Keratinocyte (primary cell): Measurements from ENCODE around the gene JAG2. TPM values are rescaled to one million over a fixed set of nuclear protein-coding genes. Genes with fewer than 3 reads are reported as not detected.

ENCODE experiments used
- DNase-seq: peaks from one replicate; pipeline ENCODE4 v3.0.0-alpha.2; 2011; ENCODE audit warnings: low read depth, missing footprints, low spot score
- FAIRE-seq: peaks from 2 replicates; lab custom pipeline; 2011; peaks lifted over from hg19 to GRCh38; lab: Jason Lieb, UNC
- H2AFZ ChIP-seq: 2 replicates; pipeline ENCODE4 v1.6.0; 2012; ENCODE audit warnings: low read length, control low read depth, inconsistent platforms; ENCODE audit not compliant: control insufficient read depth
- H3K27ac ChIP-seq: 2 replicates; pipeline ENCODE4 v1.5.1; 2011; ENCODE audit warnings: low read length; ENCODE audit not compliant: control insufficient read depth, insufficient read depth
- H3K27me3 ChIP-seq: 3 replicates; pipeline ENCODE4 v1.6.0; 2011; ENCODE audit warnings: low read length; ENCODE audit not compliant: control insufficient read depth, insufficient read depth; ENCODE audit errors: extremely low read depth
- H3K36me3 ChIP-seq, 2 experiments: 2 replicates in 1 of 2; 3 replicates in 1 of 2; pipeline ENCODE4 v1.5.1; 2011; ENCODE audit warnings: low read length in 2 of 2, mild to moderate bottlenecking in 1 of 2; ENCODE audit not compliant: control insufficient read depth in 2 of 2, insufficient read depth in 2 of 2; ENCODE audit errors: extremely low read depth in 1 of 2
- H3K4me1 ChIP-seq: 3 replicates; pipeline ENCODE4 v1.5.1; 2011; ENCODE audit warnings: low read length; ENCODE audit not compliant: control insufficient read depth, insufficient read depth; ENCODE audit errors: extremely low read depth
- H3K4me2 ChIP-seq: 3 replicates; pipeline ENCODE4 v1.6.0; 2011; ENCODE audit warnings: low read depth, low read length; ENCODE audit not compliant: control insufficient read depth, insufficient read depth; ENCODE audit errors: extremely low read depth
- H3K4me3 ChIP-seq, 3 experiments: fragments of 200-600 bp in 1 of 3; sonication (generic) in 1 of 3; 2 replicates in 2 of 3; 3 replicates in 1 of 3; pipeline ENCODE4 v1.5.1; 2011 to 2016; ENCODE audit warnings: low read length in 3 of 3, mild to moderate bottlenecking in 3 of 3, control low read depth in 2 of 3, inconsistent platforms in 1 of 3, low read depth in 1 of 3, mixed read lengths in 1 of 3, mixed run types in 1 of 3, moderate library complexity in 1 of 3; ENCODE audit not compliant: control insufficient read depth in 2 of 3, insufficient read depth in 2 of 3; ENCODE audit errors: extremely low read depth in 1 of 3
- H3K79me2 ChIP-seq: 2 replicates; pipeline ENCODE4 v1.6.0; 2012; ENCODE audit warnings: low read length; ENCODE audit not compliant: control insufficient read depth, insufficient read depth
- H3K9ac ChIP-seq: 3 replicates; pipeline ENCODE4 v1.6.0; 2011; ENCODE audit warnings: low read length; ENCODE audit not compliant: control insufficient read depth, insufficient read depth; ENCODE audit errors: extremely low read depth
- H3K9me1 ChIP-seq: 3 replicates; pipeline ENCODE4 v1.6.0; 2011; ENCODE audit warnings: low read length; ENCODE audit not compliant: control insufficient read depth, insufficient read depth; ENCODE audit errors: extremely low read depth
- H3K9me3 ChIP-seq: 2 replicates; pipeline ENCODE4 v1.5.1; 2012; ENCODE audit warnings: low read depth, low read length; ENCODE audit not compliant: control insufficient read depth
- H4K20me1 ChIP-seq: 3 replicates; pipeline ENCODE4 v1.6.0; 2011; ENCODE audit warnings: low read length; ENCODE audit not compliant: control insufficient read depth, insufficient read depth; ENCODE audit errors: extremely low read depth
- EZH2 ChIP-seq: IDR thresholded peaks from one replicate; pipeline ENCODE4 v1.6.1; 2012; ENCODE audit warnings: inconsistent platforms, mild to moderate bottlenecking, low read length, moderate library complexity
- dilution Hi-C: fragments of 300-500 bp; cut with MboI; formaldehyde crosslinking; loops from one replicate; pipeline ENCODE4 v1.7.0; 2020; ENCODE audit warnings: low sequenced_read_pairs; ENCODE audit not compliant: extremely low pct_ligation_motif_present
- polyA plus RNA-seq, 5 experiments: library from polyadenylated mRNA; depleted of rRNA in 3 of 5; stranded (reverse) in 3 of 5; stranded (forward) in 1 of 5; unstranded in 1 of 5; fragments of >200 nt; gene quantifications; 1 replicate in 1 of 5; 2 replicates in 3 of 5; 3 replicates in 1 of 5; pipeline versions ENCODE4 v1.2.1 to v1.2.3, GENCODE V29; 2011 to 2012; ENCODE audit warnings: missing spikeins in 2 of 5, low read depth in 1 of 5, low replicate concordance in 1 of 5
- TF ChIP-seq, protein P1 (sequence below), 3 experiments: IDR thresholded peaks in 1 of 3; conservative IDR thresholded peaks in 1 of 3; optimal IDR thresholded peaks in 1 of 3; 2 replicates in 2 of 3; 3 replicates in 1 of 3; pipeline versions ENCODE3 to v1.5.1; 2011; ENCODE audit warnings: low read length in 3 of 3, mild to moderate bottlenecking in 3 of 3, moderate library complexity in 2 of 3, control low read depth in 1 of 3, inconsistent platforms in 1 of 3; ENCODE audit not compliant: insufficient read depth in 2 of 3; ENCODE audit errors: extremely low read depth in 1 of 3

The JAG2 gene
- polyA plus RNA-seq, 1 donor (not counting 4 experiments of a cell fraction or from before 2014, with no cell fraction given) = 28.3 TPM

DNA sequence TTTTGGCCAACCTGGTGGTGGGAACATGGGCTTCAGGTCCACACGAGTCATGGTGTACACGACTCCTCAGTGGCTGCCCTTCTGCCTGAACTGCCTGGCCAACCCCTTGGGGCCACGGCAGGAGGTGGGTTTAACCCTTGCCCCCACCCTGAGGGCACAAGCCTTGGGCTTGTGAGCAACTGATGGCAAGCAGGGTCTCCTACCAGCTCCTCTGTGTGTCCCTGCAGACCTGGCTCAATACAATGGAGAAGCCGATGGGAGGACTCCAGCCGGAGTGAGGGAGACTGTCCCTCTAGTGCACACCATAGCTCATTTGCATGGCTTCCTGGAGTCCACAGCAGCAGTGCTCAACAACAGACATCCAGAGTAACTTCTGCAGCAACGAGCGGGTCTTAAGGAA lies 28.0 kb downstream of the JAG2 start:
- no peaks in the 10 kb centered on the region for H3K4me1 ChIP-seq
- H3K9me3 ChIP-seq = peaks cover 7% of the 10 kb centered on the region
- H3K4me3 ChIP-seq = no peak overlapping the region
- H3K27me3 ChIP-seq = no peaks in the 10 kb centered on the region
- TF ChIP-seq EZH2 = no peak
- TF ChIP-seq, protein P1, sequence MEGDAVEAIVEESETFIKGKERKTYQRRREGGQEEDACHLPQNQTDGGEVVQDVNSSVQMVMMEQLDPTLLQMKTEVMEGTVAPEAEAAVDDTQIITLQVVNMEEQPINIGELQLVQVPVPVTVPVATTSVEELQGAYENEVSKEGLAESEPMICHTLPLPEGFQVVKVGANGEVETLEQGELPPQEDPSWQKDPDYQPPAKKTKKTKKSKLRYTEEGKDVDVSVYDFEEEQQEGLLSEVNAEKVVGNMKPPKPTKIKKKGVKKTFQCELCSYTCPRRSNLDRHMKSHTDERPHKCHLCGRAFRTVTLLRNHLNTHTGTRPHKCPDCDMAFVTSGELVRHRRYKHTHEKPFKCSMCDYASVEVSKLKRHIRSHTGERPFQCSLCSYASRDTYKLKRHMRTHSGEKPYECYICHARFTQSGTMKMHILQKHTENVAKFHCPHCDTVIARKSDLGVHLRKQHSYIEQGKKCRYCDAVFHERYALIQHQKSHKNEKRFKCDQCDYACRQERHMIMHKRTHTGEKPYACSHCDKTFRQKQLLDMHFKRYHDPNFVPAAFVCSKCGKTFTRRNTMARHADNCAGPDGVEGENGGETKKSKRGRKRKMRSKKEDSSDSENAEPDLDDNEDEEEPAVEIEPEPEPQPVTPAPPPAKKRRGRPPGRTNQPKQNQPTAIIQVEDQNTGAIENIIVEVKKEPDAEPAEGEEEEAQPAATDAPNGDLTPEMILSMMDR (optimal IDR thresholded peaks at IDR 0.05 in 1 of 3, IDR thresholded peaks at IDR 0.05 in 1 of 3, conservative IDR thresholded peaks at IDR 0.05 in 1 of 3; ENCODE audit: extremely low read depth in 1 of 3, insufficient read depth in 2 of 3, low read length in 3 of 3) = no peak
- H3K27ac ChIP-seq = no peak overlapping the region
- dilution Hi-C loops = no loop called here
- FAIRE-seq = no peak
- no peaks in the 10 kb centered on the region for H4K20me1 ChIP-seq
- no peak overlapping the region for H3K9ac ChIP-seq
- H2AFZ ChIP-seq = no peak overlapping the region
- H3K9me1 ChIP-seq = no peaks in the 10 kb centered on the region
- H3K36me3 ChIP-seq = peaks cover 19 to 26% of the 10 kb centered on the region in 2 experiments
- H3K4me2 ChIP-seq = no peak overlapping the region
- H3K79me2 ChIP-seq = no peaks in the 10 kb centered on the region
- DNase-seq = no peak

DNA sequence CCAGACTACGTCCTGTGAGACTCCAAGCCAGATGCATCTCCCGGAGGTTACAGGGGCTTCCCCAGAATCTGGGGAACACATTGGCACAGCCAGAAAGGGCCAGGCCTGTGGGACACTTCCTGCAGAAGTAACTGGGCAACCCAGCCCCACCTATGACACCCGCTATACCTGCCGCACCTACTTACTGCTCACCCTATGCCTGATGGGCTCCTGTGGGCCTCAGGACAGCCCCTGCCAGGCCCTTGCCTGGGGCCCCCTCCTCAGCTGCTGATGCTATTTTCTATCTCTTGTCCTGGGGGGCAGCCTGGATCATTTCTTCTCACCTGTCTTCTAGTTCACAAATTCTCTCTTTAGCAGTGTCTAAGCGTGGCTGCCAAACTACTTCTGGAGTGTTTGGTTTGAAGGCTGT lies 28.7 kb downstream of the JAG2 start:
- FAIRE-seq = no peak
- dilution Hi-C loops = no loop called here
- DNase-seq = no peak

More for the DNA sequence above, 28.7 kb downstream of the JAG2 start:
- Histone ChIP-seq H4K20me1 (no peaks in the 10 kb centered on the region), H3K4me3 (no peak overlapping the region), H3K27me3 (no peaks in the 10 kb centered on the region), H2AFZ (no peak overlapping the region), H3K4me1 (no peaks in the 10 kb centered on the region), H3K9me3 (peaks cover 7% of the 10 kb centered on the region), H3K79me2 (no peaks in the 10 kb centered on the region), H3K36me3 (peaks cover 13 to 24% of the 10 kb centered on the region in 2 experiments), H3K9me1 (no peaks in the 10 kb centered on the region), H3K27ac (no peak overlapping the region), H3K9ac (no peak overlapping the region), H3K4me2 (no peak overlapping the region)
- TF ChIP-seq, protein P1 (optimal IDR thresholded peaks at IDR 0.05 in 1 of 3, IDR thresholded peaks at IDR 0.05 in 1 of 3, conservative IDR thresholded peaks at IDR 0.05 in 1 of 3; ENCODE audit: extremely low read depth in 1 of 3, insufficient read depth in 2 of 3, low read length in 3 of 3) = no peak
- TF ChIP-seq EZH2 = no peak
